Tibial nerve (tissue), 4 donors: Measurements from ENCODE around the gene PPP1R18.

ENCODE experiments used
- CTCF ChIP-seq, 5 experiments: fragments of 200-600 bp in 3 of 5; fragments of 450-650 bp in 2 of 5; sonication (generic) in 3 of 5; IDR thresholded peaks; one replicate each; pipeline ENCODE4 v1.5.1; 2016 to 2019; ENCODE audit warnings: antibody characterized with exemption in 5 of 5, mild to moderate bottlenecking in 3 of 5, moderate library complexity in 2 of 5
- EP300 ChIP-seq, 2 donors: sonication (generic); formaldehyde crosslinking; IDR thresholded peaks; one replicate each; pipeline ENCODE4 v1.6.1; 2017; ENCODE audit warnings: antibody characterized with exemption in 2 of 2, mild to moderate bottlenecking in 1 of 2

- TF ChIP-seq CTCF (IDR thresholded peaks at IDR 0.05) (no peak), EP300 (IDR thresholded peaks at IDR 0.05) (no peak)
Observed at GRCh38 chr6:30670760-30671527, 15.5 kb downstream of the PPP1R18 start.
